HG03469 (cell line): ENCODE measurements around the gene EIF2B4.

ENCODE experiments used
- ATAC-seq: cut with Tn5 transposase; IDR thresholded peaks from one replicate; pipeline ENCODE4 v1.9.1; 2021; ENCODE audit warnings: mild to moderate bottlenecking, moderate library complexity, moderate number of reproducible peaks; ENCODE audit not compliant: unreplicated experiment

Gene EIF2B4

GRCh38 chr2:27370026-27370815, at the start of gene EIF2B4, which contains the start of gene SNX17:
Gene EIF2B4 (minus strand): TSS chr2:27370338. CDS start chr2:27370314, 24 bp downstream.
Gene SNX17 (plus strand): TSS chr2:27370616. CDS start chr2:27370744, 128 bp downstream.
- peak; percentile 72 for ATAC-seq

GRCh38 chr2:27416151-27416550, 46.0 kb upstream of the EIF2B4 start:
- no peak for ATAC-seq

GRCh38 chr2:27412419-27413152, 42.4 kb upstream of the EIF2B4 start:
- ATAC-seq: no peak

- ATAC-seq: peak; percentile 79
Observed at GRCh38 chr2:27409321-27410073, 39.4 kb upstream of the EIF2B4 start, which contains the start of gene PPM1G. Gene PPM1G (minus strand): TSS chr2:27409591. CDS start chr2:27409422, 169 bp downstream.

GRCh38 chr2:27408601-27409320, 38.6 kb upstream of the EIF2B4 start:
- peak; percentile 7 for ATAC-seq

GRCh38 chr2:27407798-27408491, 37.8 kb upstream of the EIF2B4 start:
- ATAC-seq: no peak

GRCh38 chr2:27400348-27401135, 30.4 kb upstream of the EIF2B4 start:
- no peak for ATAC-seq

GRCh38 chr2:27398962-27399361, 28.8 kb upstream of the EIF2B4 start:
- no peak for ATAC-seq

GRCh38 chr2:27393225-27393624, 23.1 kb upstream of the EIF2B4 start:
- no peak for ATAC-seq

- no peak for ATAC-seq
Observed at GRCh38 chr2:27390822-27391679, 20.9 kb upstream of the EIF2B4 start.

- no peak for ATAC-seq
Observed at GRCh38 chr2:27381577-27382181, 11.5 kb upstream of the EIF2B4 start.

GRCh38 chr2:27380626-27381545, 10.7 kb upstream of the EIF2B4 start, which contains the start of gene ZNF513:
Gene ZNF513 (minus strand): TSS chr2:27380734. CDS start chr2:27380526, 208 bp downstream.
- no peak for ATAC-seq

- no peak for ATAC-seq
Observed at GRCh38 chr2:27379836-27380625, 9.9 kb upstream of the EIF2B4 start.

- ATAC-seq: no peak
Observed at GRCh38 chr2:27379383-27379835, 9.3 kb upstream of the EIF2B4 start.

- ATAC-seq: no peak
Observed at GRCh38 chr2:27378809-27379290, 8.7 kb upstream of the EIF2B4 start.
